Neural cell (in vitro differentiated cells): ENCODE data around the gene IER3. TPM values are rescaled to one million over a fixed set of nuclear protein-coding genes. Genes with fewer than 3 reads are reported as not detected.

ENCODE experiments used
- H2AFZ ChIP-seq: fragments of 200-600, 300-800 bp; sonication (generic), shearing (Covaris generic); 2 replicates; pipeline ENCODE4 v1.6.0; 2014; ENCODE audit warnings: low read depth, mild to moderate bottlenecking, antibody characterized with exemption, low read length, moderate library complexity
- H3F3A ChIP-seq: fragments of 200-600 bp; shearing (Covaris generic); 2 replicates; pipeline ENCODE4 v1.6.1; 2016; ENCODE audit warnings: mild to moderate bottlenecking, moderate library complexity, mixed read lengths, antibody characterized with exemption, low read length; ENCODE audit not compliant: insufficient read depth, poor library complexity, severe bottlenecking
- H3K27ac ChIP-seq: fragments of 200-600, 300-800 bp; sonication (generic), shearing (Covaris generic); 2 replicates; pipeline ENCODE4 v1.5.1; 2014; ENCODE audit warnings: mild to moderate bottlenecking, low read length, moderate library complexity
- H3K27me3 ChIP-seq: fragments of 300-800, 200-600 bp; sonication (generic), shearing (Covaris generic); 2 replicates; pipeline ENCODE4 v1.6.0; 2014; ENCODE audit warnings: mild to moderate bottlenecking, low read depth, low read length, moderate library complexity; ENCODE audit not compliant: insufficient read depth
- H3K36me3 ChIP-seq: fragments of 300-800, 200-600 bp; sonication (generic), shearing (Covaris generic); 2 replicates; pipeline ENCODE4 v1.5.1; 2014; ENCODE audit warnings: mild to moderate bottlenecking, antibody characterized with exemption, low read length, moderate library complexity; ENCODE audit not compliant: insufficient read depth
- H3K4me2 ChIP-seq: fragments of 300-800, 200-600 bp; sonication (generic), shearing (Covaris generic); 2 replicates; pipeline ENCODE4 v1.6.0; 2014; ENCODE audit warnings: mild to moderate bottlenecking, low read length
- H3K4me3 ChIP-seq: fragments of 300-800, 200-600 bp; sonication (generic), shearing (Covaris generic); 2 replicates; pipeline ENCODE4 v1.5.1; 2014; ENCODE audit warnings: mild to moderate bottlenecking, low read length, moderate library complexity
- H3K79me2 ChIP-seq: fragments of 200-600 bp; shearing (Covaris generic); replicated peaks from 2 replicates; pipeline ENCODE4 v1.6.0; 2014; ENCODE audit warnings: mild to moderate bottlenecking, low read length, moderate library complexity; ENCODE audit not compliant: insufficient read depth
- H3K9ac ChIP-seq: fragments of 300-800, 200-600 bp; sonication (generic), shearing (Covaris generic); 2 replicates; pipeline ENCODE4 v1.6.1; 2016; ENCODE audit warnings: mild to moderate bottlenecking, low read length, mixed read lengths
- H3K9me2 ChIP-seq: fragments of 200-600 bp; shearing (Covaris generic); 2 replicates; pipeline ENCODE4 v1.6.1; 2016; ENCODE audit warnings: mild to moderate bottlenecking, low read length, mixed read lengths; ENCODE audit not compliant: insufficient read depth
- H3K9me3 ChIP-seq: fragments of 200-600, 300-800 bp; sonication (generic), shearing (Covaris generic); 2 replicates; pipeline ENCODE4 v1.6.1; 2016; ENCODE audit warnings: mild to moderate bottlenecking, mixed run types, low read length, moderate library complexity, mixed read lengths
- H4K20me1 ChIP-seq: fragments of 200-600 bp; shearing (Covaris generic); 2 replicates; pipeline ENCODE4 v1.6.1; 2016; ENCODE audit warnings: mild to moderate bottlenecking, mixed run types; ENCODE audit not compliant: insufficient read depth
- CTCF ChIP-seq: fragments of 450-650 bp; IDR thresholded peaks from 2 replicates; pipeline ENCODE4 v1.5.1; 2014; ENCODE audit warnings: antibody characterized with exemption, mild to moderate bottlenecking, moderate library complexity; ENCODE audit not compliant: poor library complexity, severe bottlenecking
- EP300 ChIP-seq: fragments of 450-650 bp; conservative IDR thresholded peaks from 2 replicates; pipeline ENCODE4 v1.6.1; 2014; ENCODE audit warnings: antibody characterized with exemption, mild to moderate bottlenecking, moderate library complexity; ENCODE audit not compliant: poor library complexity, severe bottlenecking
- EZH2 ChIP-seq: fragments of 200-600, 300-800 bp; shearing (Covaris generic), sonication (generic); IDR thresholded peaks from 2 replicates; pipeline ENCODE4 v1.6.1; 2014; ENCODE audit warnings: antibody characterized with exemption, low read length, borderline replicate concordance, mild to moderate bottlenecking; ENCODE audit not compliant: insufficient read depth, poor library complexity, severe bottlenecking
- MXI1 ChIP-seq: fragments of 450-650 bp; conservative IDR thresholded peaks from 2 replicates; pipeline ENCODE4 v1.6.1; 2014; ENCODE audit warnings: antibody characterized with exemption, mild to moderate bottlenecking; ENCODE audit not compliant: poor library complexity, severe bottlenecking
- POLR2AphosphoS5 ChIP-seq: IDR thresholded peaks from 2 replicates; pipeline ENCODE4 v1.6.1; 2012
- RAD21 ChIP-seq: fragments of 450-650 bp; conservative IDR thresholded peaks from 2 replicates; pipeline ENCODE4 v1.6.1; 2014; ENCODE audit warnings: antibody characterized with exemption, mild to moderate bottlenecking, moderate library complexity
- REST ChIP-seq: IDR thresholded peaks from 2 replicates; pipeline ENCODE4 v1.6.1; 2012; ENCODE audit warnings: borderline replicate concordance
- SMC3 ChIP-seq: fragments of 450-650 bp; conservative IDR thresholded peaks from 2 replicates; pipeline ENCODE4 v1.6.1; 2014; ENCODE audit warnings: antibody characterized with exemption, mild to moderate bottlenecking, moderate library complexity; ENCODE audit not compliant: poor library complexity
- TAF1 ChIP-seq: IDR thresholded peaks from 2 replicates; pipeline ENCODE4 v1.6.1; 2012; ENCODE audit warnings: low read depth
- polyA plus RNA-seq: library from polyadenylated mRNA; depleted of rRNA; stranded (reverse); fragments of >200 nt; gene quantifications from 2 replicates; pipeline ENCODE4 v1.2.3, GENCODE V29; 2014

IER3 gene
- polyA plus RNA-seq, 1 donor from 2014 or later: 3.0 TPM

DNA sequence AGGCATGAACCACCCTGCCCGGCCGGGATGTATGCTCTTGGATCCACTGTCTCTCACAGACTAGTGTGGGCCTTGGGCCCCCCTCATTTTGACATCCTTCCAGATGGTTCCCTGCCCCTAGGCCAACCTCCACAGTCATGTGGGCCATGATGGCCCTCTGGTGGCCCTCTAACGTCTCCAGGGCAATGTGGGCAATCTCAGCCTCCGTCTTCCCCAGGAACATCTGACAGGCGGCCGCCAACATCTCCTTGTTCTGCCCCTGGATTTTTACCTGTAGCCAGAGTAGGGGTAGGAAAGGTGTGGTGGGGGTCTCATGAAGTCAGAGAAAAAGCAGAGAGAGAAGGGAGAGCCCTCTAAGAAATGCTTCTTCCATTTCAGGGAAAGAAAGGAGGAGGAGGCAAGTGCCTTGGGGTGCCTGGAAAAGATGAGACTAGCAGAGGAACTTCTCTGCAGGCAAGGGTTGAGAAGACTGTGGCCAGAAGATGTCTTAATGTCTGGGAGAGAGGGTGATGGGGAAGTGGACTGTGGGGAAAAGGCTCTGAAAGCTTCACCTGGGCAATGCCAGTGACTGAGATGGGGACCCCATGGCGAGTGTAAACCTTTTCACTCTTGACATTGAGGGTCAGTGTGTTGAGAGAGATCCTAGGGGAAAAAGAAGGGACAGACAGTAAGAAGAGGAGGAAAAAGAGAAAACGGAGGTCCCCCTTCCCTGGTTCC, 3.1 kb downstream of the IER3 start:
- Histone ChIP-seq H3K9ac (peak overlapping the region; percentile 90), H3K27ac (no peak overlapping the region), H3K4me2 (peak overlapping the region; percentile 93)

GRCh38 chr6:30740540-30740870, 3.8 kb downstream of the IER3 start:
- Histone ChIP-seq H3K9ac (no peak overlapping the region), H3K79me2 (peaks cover 14% of the 10 kb centered on the region)
- no peak for TF ChIP-seq CTCF
- no peak for TF ChIP-seq TAF1
- TF ChIP-seq RAD21: no peak
- no peak for TF ChIP-seq EP300
- TF ChIP-seq EZH2: no peak

More for the DNA sequence above, 3.1 kb downstream of the IER3 start:
- Histone ChIP-seq H3K36me3 (no peaks in the 10 kb centered on the region), H2AFZ (no peak overlapping the region), H3K79me2 (peaks cover 14% of the 10 kb centered on the region), H3K9me2 (no peaks in the 10 kb centered on the region), H3K4me3 (peak overlapping the region; percentile 90), H3K9me3 (no peaks in the 10 kb centered on the region), H4K20me1 (no peaks in the 10 kb centered on the region), H3K27me3 (peaks cover 20% of the 10 kb centered on the region), H3F3A (no peaks in the 10 kb centered on the region)
- TF ChIP-seq MXI1 (no peak), SMC3 (no peak), POLR2AphosphoS5 (no peak), REST (no peak), EP300 (no peak), EZH2 (no peak), CTCF (no peak), TAF1 (no peak), RAD21 (no peak)

More at GRCh38 chr6:30740540-30740870, 3.8 kb downstream of the IER3 start:
- Histone ChIP-seq H3K36me3 (no peaks in the 10 kb centered on the region), H3K9me3 (no peaks in the 10 kb centered on the region), H3K4me3 (no peak overlapping the region), H3K27ac (no peak overlapping the region), H2AFZ (no peak overlapping the region), H4K20me1 (no peaks in the 10 kb centered on the region), H3K4me2 (no peak overlapping the region), H3K27me3 (peaks cover 20% of the 10 kb centered on the region), H3K9me2 (no peaks in the 10 kb centered on the region), H3F3A (no peaks in the 10 kb centered on the region)
